ENCODE results near the gene NBEA. TPM values are rescaled to one million over a fixed set of nuclear protein-coding genes. Genes with fewer than 3 reads are reported as not detected.

The NBEA gene
- total RNA-seq, 2 experiments from 2014 or later, result 3.5 to 3.8 TPM

GRCh38 chr13:35530581-35530980 is 588.5 kb downstream of the NBEA start:
- H3K36me3 ChIP-seq (ENCODE audit: insufficient read depth, low read length), result no peaks in the 10 kb centered on the region
- H3K4me1 Mint-ChIP-seq (ENCODE audit: low read depth), result no peaks in the 10 kb centered on the region
- CTCF ChIA-PET, result no interaction called here

GRCh38 chr13:35531526-35531925 is 589.5 kb downstream of the NBEA start:
- no peak for TF ChIP-seq CTCF (IDR thresholded peaks at IDR 0.05)
- H3K27me3 Mint-ChIP-seq, result no peaks in the 10 kb centered on the region
- no peaks in the 10 kb centered on the region for H3K36me3 ChIP-seq (ENCODE audit: insufficient read depth, low read length)
- no peak for ATAC-seq (ENCODE audit: poor library complexity)
- H3K27ac ChIP-seq (ENCODE audit: low read depth in 1 of 2, low read length in 2 of 2), result no peak overlapping the region
- no peaks in the 10 kb centered on the region for H3K27me3 ChIP-seq (ENCODE audit: control insufficient read depth in 1 of 2, insufficient read depth in 2 of 2, low read length in 2 of 2)
- peaks cover 0 to 13% of the 10 kb centered on the region in 2 experiments for H3K9me3 ChIP-seq (ENCODE audit: control insufficient read depth in 1 of 2, insufficient read depth in 1 of 2, low read length in 2 of 2)
- no peak overlapping the region for H3K4me3 ChIP-seq (ENCODE audit: low read length)
- POLR2A ChIA-PET, result no interaction called here
- no peaks in the 10 kb centered on the region for H3K4me1 Mint-ChIP-seq (ENCODE audit: low read depth)
- CTCF ChIA-PET, result interaction anchor here (1.0 kb wide), 1 partner anchor 11 kb away, joined by 4 read pairs; no protein-coding TSS in a partner anchor
- intact Hi-C loops (cut with DNase I, micrococcal nuclease), result no loop called here
- H3K36me3 Mint-ChIP-seq (ENCODE audit: low read depth), result no peaks in the 10 kb centered on the region
- H3K4me1 ChIP-seq (ENCODE audit: insufficient read depth, low read length), result no peaks in the 10 kb centered on the region
- no peaks in the 10 kb centered on the region for H3K9me3 Mint-ChIP-seq
- no peak overlapping the region for H3K27ac Mint-ChIP-seq
- H3K4me3 Mint-ChIP-seq, result no peak overlapping the region
- DNase-seq, result no peak

More at GRCh38 chr13:35530581-35530980, 588.5 kb downstream of the NBEA start:
- Histone ChIP-seq H3K9me3 (ENCODE audit: control insufficient read depth in 1 of 2, insufficient read depth in 1 of 2, low read length in 2 of 2) (peaks cover 0 to 15% of the 10 kb centered on the region in 2 experiments), H3K4me1 (ENCODE audit: insufficient read depth, low read length) (no peaks in the 10 kb centered on the region), H3K27ac (ENCODE audit: low read depth in 1 of 2, low read length in 2 of 2) (no peak overlapping the region), H3K4me3 (ENCODE audit: low read length) (no peak overlapping the region), H3K27me3 (ENCODE audit: control insufficient read depth in 1 of 2, insufficient read depth in 2 of 2, low read length in 2 of 2) (no peaks in the 10 kb centered on the region)
- DNase-seq (no peak), ATAC-seq (ENCODE audit: poor library complexity) (no peak)
- Mint-ChIP-seq H3K27me3 (no peaks in the 10 kb centered on the region), H3K9me3 (no peaks in the 10 kb centered on the region), H3K27ac (no peak overlapping the region), H3K4me3 (no peak overlapping the region), H3K36me3 (ENCODE audit: low read depth) (no peaks in the 10 kb centered on the region)
- TF ChIP-seq CTCF (IDR thresholded peaks at IDR 0.05), result no peak
- intact Hi-C loops (cut with DNase I, micrococcal nuclease), result no loop called here
- POLR2A ChIA-PET, result no interaction called here

GRCh38 chr13:35534343-35534742 is 592.3 kb downstream of the NBEA start:
- H3K4me3 ChIP-seq (ENCODE audit: low read length), result no peak overlapping the region
- no peaks in the 10 kb centered on the region for H3K4me1 Mint-ChIP-seq (ENCODE audit: low read depth)
- no peaks in the 10 kb centered on the region for H3K36me3 ChIP-seq (ENCODE audit: insufficient read depth, low read length)
- no peaks in the 10 kb centered on the region for H3K9me3 Mint-ChIP-seq
- H3K27ac ChIP-seq (ENCODE audit: low read depth in 1 of 2, low read length in 2 of 2), result no peak overlapping the region
- no peaks in the 10 kb centered on the region for H3K4me1 ChIP-seq (ENCODE audit: insufficient read depth, low read length)
- intact Hi-C loops (cut with DNase I, micrococcal nuclease), result no loop called here
- H3K27ac Mint-ChIP-seq, result no peak overlapping the region
- H3K36me3 Mint-ChIP-seq (ENCODE audit: low read depth), result no peaks in the 10 kb centered on the region
- DNase-seq (no peak), ATAC-seq (ENCODE audit: poor library complexity) (no peak)
- no peak for TF ChIP-seq CTCF (IDR thresholded peaks at IDR 0.05)
- H3K9me3 ChIP-seq (ENCODE audit: control insufficient read depth in 1 of 2, insufficient read depth in 1 of 2, low read length in 2 of 2), result no peaks in the 10 kb centered on the region
- no peak overlapping the region for H3K4me3 Mint-ChIP-seq
- CTCF ChIA-PET, result no interaction called here
- H3K27me3 ChIP-seq (ENCODE audit: control insufficient read depth in 1 of 2, insufficient read depth in 2 of 2, low read length in 2 of 2), result no peaks in the 10 kb centered on the region
- POLR2A ChIA-PET, result no interaction called here
- H3K27me3 Mint-ChIP-seq, result no peaks in the 10 kb centered on the region

All from CD4-positive, alpha-beta T cell (primary cell).